Measurements from ENCODE around the gene NFE2L2.

DNA sequence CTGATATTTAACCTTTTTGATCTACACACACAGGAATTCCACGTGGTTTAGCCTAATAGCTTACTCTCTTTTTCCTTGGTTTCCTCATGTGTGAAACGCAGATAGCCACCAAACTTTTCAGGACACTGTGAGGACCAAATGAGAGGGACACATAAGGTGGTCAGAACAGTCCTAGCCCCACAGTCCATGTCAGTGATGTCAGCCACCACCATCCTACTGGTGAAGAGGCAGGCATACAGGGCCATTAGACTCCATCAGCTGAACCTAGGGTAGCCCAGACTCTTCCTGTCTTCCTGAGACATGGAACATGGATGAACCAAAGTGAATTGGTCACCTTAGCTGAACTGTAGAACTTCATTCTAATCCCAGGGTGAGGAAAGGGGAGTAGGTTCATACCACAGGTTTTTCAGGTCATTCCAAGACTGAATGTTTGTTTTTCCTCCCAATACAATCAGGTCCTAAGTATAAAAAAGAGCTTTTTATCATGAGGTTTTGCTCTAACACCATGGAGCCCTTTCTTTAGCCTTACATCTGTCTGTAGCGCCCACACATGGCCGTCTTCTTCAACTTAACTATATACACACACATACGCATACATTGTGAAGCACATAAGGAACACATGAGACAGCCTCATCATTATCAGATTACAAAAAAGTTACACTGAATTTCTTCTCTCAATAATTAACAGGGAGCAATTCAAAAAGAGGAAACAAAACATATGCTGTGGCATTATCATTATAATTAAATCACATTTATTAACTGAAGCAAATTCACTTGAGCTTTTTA lies 18.5 kb upstream of the NFE2L2 start:
- TF ChIP-seq FOXM1 (IDR thresholded peaks at IDR 0.05; ENCODE audit: borderline replicate concordance) = no peak
- TF ChIP-seq SP1 (IDR thresholded peaks at IDR 0.05) = no peak
- no peak for TF ChIP-seq SUZ12 (IDR thresholded peaks at IDR 0.05)
- no peak for TF ChIP-seq FOXA1 (IDR thresholded peaks at IDR 0.05)
- no peak for TF ChIP-seq ZNF384 (IDR thresholded peaks at IDR 0.05)
- no peak for TF ChIP-seq FOXK2 (IDR thresholded peaks at IDR 0.05)
- TF ChIP-seq HDGF (IDR thresholded peaks at IDR 0.05; ENCODE audit: borderline replicate concordance) = no peak
- no peak for TF ChIP-seq LEF1 (IDR thresholded peaks at IDR 0.05; ENCODE audit: borderline replicate concordance)
- no peak for TF ChIP-seq BHLHE40 (IDR thresholded peaks at IDR 0.05; ENCODE audit: borderline replicate concordance)
- TF ChIP-seq ARNT (IDR thresholded peaks at IDR 0.05) = no peak
- no peak for TF ChIP-seq ELF4 (IDR thresholded peaks at IDR 0.05)
- no peak for TF ChIP-seq NFRKB (IDR thresholded peaks at IDR 0.05)

Data from HEK293T (cell line).